Glomerular visceral epithelial cell (primary cell): ENCODE results near the gene TMPRSS4.
"Not testable (repeated sequence)": the region's sequence is repeated elsewhere in the genome, so short reads cannot be mapped to it uniquely, and the experiment has no call there.

Experiments used
- DNase-seq: peaks from one replicate; pipeline ENCODE4 v3.0.0-alpha.2; 2016; ENCODE audit errors: extremely low spot score

TMPRSS4 gene

DNA sequence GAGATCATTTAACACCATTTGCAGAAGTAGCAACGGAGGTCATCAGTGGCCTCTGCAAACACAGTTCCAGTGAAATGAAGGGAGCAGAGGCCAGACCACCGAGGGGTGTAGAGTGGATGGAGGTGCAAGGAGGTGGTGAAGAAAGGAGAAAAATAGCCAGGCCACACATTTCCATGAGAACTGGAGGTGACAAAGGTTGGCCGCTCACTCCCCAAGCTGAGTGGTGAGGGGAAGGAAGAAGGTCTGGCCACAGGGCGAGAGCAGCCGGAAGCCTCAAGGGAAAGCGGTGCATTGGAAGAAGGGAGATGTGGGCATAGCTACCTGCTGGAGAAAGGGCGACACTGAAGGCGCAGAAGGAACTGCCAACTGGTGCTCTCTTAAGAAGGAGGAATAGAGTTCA lies 20.1 kb upstream of the TMPRSS4 start:
- DNase-seq: no peak

DNA sequence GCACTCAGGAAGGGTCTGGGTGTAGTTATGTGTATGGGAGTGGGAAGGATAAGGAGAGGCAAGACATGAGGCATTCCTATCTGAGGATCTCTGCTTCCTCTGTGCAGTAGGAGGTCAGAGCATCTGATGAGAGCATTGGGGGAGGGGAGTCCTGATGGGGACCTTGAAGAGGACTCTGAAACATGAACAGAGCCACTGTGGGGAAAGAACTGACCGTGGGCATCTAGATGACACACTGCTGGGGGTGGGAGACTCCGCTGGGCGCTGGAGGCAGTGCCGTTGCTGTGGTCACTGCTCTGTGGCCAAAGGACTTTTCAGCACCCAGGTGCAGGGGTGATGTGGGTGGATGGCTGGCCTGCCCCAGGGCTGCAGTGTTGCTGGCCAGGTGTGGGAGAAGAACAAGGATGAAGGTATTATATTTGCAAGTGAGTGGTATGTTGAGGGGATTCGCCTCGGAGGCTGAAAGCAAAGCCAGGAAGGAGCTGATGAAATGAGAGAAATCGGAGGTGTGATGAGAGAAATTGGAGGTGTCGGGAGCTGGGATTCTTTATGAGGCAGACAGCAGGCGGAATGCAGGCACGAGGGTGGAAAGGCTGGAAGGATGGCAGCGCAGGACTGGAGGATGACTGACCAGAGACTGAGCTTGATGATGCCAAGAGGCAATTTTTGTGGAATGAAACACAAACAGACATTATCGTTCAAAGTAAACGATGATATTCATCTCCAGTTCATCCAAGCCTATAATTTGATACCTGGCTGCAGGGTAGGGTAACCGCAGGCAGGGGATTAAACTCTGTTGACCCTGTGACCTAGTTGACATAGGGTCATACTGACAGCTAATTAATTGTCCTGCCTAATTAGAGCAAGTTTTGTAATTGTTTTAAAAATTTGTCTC lies 19.4 kb upstream of the TMPRSS4 start:
- DNase-seq: no peak

DNA sequence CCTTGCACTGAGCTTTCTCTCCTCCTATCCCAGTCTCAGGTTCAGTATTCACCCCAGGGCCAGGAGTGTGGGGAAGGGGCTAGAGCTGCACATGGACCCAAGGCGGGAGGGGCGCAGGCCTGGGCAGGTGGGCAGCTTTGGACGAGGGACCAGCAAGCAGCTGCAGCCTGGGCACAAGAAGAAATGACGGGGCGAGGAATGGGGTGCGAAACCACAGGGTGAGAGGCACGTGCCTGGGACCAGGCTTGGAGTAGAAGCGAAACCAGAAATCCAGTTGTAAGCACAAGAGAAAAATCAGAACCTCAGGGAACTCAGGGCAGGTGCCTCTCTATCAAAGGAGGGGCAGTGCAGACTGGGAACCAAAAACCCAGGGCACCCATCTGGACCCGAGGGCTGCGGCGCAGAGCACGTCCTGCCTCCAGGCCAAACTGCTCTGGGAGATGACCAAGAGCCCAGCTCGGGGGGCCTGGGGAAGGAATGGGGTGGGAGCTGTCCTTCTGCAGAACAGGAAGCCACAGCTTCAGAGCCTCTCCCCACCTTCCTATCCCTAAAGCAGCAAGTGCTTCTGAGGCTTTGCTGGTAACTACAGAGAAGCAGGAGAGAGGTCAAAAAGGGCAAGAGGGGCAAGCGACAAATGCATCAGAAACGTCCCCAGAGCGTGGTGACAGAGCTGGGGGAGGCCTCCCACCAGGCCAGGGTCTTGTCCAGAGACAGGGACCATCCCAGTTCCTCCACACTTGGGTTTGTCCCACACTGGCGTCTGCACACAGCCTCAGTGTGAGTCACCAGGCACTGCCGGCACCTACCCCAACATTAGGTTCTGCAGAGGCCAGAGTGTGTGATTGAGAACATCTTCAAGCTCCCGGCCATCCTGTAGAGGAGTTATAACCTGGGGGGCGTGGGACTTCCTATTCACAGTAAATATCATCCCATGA lies 18.3 kb upstream of the TMPRSS4 start:
- no peak for DNase-seq

DNA sequence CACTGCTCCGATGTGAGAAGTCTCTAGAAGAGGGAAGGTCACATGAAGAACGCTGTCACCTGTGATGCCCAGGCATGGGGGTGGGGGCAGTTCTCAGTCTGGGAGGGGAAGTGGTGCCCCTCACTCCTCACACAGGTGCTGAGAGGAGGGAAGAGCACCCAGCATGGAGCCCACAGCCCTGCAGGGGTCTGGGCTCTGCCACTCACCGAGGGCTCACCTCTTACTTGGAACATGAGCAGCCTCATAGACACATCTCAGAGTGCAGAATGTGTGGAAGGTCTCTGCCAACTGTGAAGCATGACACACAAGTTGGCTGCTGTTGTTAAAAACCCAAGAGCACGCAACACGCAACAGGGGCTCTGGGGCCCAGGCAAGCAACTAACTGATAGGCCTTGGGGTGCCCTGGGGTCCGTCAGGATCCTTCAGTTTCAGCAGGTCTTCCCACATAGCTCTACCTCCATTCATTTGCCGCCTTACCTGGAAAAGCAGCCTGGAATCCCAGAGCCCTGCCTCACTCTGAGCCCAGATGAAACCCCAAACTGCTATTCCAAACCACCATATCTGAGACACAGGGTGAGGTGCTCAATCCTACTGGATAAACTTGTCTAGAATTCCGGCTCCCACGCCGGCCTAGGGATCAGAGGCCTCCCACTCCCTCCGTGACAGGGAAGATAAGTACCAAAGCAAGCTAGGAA lies 17.5 kb upstream of the TMPRSS4 start:
- DNase-seq: no peak

DNA sequence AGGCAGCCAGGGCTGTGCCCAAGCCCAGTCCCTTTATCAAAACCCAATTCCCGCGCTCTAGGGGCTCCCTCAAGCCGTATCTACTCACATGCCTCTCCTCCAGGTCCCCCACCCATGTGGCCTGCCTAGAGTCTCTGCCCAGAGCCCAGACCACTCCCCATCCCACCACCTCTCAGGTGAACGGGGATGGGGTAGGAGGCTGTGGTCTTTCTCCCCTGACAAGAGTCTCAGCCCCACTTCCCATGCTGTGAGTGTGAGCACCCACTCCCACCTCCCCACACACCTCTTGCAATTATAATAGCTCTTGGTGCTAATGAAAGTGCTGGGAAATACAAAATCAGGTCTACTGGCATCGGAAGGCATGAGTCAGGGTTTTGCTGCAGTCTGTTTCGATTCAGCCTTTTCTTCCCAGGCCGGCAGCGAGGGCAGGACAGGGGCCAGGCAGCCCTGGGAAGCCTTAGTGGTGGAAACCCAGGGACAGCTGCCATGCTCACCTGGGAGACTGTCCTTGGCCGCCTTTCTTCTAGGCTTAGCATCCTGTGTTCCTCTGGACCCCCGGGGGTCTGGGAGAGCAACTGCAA lies 16.7 kb upstream of the TMPRSS4 start:
- DNase-seq: no peak

DNA sequence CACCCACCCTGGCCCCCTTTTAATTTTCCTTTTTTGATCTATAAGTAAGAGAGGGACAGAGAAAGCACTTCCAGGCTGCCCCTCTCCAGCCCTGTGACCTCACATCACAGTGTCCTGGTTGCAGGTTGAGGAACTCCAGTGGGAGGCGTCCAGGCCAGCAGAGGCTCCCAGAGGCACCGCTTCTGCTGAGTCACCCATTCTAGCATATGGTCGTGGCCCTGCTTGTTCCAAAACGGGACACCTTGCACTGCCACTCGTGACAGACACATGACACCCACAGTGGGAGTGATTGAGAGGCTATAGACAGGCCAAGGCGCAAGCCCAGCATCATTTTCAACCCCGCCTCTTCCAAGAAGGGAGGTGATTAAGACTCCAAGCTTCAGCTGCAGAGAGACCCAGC lies 16.0 kb upstream of the TMPRSS4 start:
- no peak for DNase-seq

DNA sequence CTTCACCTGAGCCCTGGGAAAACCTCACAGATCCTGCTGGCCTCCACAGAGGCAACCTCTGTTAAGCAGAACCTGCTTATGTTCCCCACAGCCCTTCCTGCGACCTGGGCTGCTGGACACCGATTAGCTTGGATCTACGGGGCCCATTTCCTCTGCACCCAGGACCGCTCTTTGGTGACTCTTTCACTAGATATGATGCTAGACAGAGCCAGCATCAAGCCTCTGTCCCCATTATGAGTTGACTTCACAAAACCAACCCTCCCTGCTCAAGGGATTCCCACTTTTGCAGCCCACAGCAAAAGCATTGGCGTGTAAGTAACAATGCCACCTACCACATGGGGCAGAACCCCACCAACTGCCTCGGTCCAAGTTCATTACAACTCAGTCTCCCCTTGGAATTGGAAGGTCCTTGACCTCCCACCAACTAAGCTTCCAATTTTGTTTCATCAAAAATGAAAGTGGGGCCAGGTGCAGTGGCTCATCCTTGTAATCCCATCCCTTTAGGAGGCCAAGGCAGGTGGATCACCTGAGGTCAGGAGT lies 15.2 kb upstream of the TMPRSS4 start:
- DNase-seq: no peak

DNA sequence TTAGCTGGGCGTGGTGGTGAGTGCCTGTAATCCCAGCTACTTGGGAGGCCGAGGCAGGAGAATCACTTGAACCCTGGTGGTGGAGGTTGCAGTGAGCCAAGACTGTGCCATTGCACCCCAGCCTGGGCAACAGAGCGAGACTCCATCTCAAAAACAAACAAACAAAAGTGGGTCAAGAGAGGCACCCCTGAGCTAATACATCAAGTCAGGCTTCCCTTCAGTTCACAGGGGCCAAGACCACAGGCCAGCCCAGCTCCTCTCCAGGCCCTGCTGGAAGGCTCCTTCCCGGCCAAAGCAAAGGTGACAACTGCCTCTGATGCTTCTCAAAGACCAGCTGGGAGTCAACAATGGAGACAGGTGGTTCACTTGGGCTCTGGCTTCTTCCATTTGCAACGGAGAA lies 14.7 kb upstream of the TMPRSS4 start:
- not testable (repeated sequence) for DNase-seq

DNA sequence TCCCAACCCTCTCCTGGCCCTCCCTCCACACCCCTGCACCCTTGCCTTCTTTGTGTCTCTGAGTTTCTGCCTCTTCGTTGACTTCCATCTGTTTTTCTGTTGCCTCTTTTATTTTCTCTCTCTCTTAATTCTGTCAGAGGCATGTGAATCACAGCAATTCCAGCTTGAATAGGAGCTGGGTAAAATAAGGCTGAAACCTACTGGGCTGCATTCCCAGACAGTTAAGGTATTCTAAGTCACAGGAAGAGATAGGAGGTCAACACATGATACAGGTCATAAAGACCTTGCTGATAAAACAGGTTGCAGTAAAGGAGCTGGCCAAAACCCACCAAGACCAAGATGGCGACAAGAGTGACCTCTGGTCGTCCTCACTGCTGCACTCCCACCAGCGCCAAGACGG lies 14.2 kb upstream of the TMPRSS4 start:
- not testable (repeated sequence) for DNase-seq

DNA sequence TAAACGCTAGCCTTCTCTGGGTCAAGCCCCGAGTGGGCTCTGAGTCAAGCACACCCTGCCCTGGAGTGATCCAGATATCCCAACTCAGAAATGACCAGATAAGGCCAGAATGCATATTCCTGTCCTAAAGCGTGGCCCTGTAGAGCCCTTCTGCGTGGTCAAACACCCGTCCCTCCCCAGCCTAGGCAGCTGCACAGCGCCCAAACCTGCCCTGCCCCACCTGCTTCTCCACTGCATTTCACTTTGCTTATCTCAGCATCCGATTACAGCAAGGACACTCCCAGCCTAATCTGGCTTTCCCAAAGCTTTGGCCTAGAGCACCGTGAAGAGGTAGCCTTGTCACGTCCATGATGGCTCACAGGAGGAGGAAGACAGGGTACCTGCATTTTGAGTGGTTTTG lies 11.9 kb upstream of the TMPRSS4 start:
- DNase-seq: no peak

DNA sequence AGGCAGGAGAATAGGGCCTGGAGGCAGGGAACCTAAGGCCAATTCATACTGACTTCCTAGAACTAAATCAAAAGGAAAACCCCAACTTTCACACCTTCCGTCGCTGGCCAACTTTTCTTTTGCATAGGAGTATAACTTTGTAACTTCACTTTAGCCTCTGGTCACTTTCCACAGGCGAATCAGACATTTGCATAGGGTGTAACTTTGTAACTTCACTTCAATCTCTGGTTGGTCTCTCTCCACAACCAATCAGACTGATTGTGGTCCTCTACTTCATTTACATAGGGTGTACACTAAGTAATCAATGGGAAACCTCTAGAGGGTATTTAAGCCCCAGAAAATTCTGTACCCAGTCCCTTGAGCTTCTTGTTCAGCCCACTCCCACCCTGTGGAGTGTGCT lies 11.5 kb upstream of the TMPRSS4 start:
- no peak for DNase-seq

DNA sequence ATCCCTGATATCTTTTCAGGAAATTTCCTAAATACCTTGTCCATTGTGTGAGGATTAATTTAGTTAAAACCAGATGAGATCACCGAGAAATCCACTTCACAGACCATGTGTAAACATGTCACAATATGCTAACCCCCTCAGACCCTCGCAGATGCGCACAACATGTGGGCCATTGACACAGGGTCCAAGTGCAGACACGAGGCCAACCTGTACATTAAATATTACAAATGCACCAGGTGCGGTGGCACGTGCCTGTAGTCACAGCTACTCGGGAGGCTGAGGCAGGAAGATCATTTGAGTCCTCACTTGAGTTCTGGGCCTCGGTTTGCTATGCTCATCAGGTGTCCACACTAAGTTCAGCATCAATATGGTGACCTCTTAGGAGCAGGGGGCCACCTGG lies 9.9 kb upstream of the TMPRSS4 start:
- no peak for DNase-seq

DNA sequence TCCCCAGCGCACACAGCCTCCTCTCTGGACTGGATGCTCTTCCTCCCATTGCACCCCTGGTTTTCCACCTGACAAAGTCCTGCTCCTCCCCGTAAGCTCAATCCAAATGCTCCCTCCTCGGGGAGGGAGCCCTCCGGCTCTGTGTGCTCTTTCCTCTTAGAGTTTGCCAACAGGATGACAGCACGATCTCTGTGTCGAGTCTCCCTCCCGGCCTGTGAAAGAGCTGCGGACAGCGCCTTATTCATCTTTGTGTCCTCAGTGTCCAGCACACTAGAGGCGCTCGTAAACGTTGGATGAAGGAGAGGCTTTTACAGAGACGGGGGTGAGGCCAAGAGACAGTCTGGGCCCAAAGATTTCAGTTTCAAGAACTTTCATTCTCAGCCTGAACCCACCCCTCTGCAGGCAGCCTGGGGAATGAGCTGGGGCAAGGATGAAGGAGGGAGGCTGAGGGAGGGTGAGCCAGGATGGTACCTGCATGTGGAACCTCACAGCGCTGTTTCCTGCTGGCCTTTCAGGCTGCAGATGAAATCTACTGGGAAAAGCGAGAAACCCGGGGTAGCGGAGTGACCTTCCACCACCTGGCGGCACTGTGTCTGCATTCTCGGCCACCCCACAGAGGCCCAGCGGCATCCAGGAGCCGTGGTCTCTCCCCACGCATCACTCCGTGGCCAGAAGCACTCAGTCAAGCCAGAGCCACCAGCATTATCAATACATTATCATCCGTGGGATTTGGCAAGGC lies 8.5 kb upstream of the TMPRSS4 start:
- DNase-seq: no peak

DNA sequence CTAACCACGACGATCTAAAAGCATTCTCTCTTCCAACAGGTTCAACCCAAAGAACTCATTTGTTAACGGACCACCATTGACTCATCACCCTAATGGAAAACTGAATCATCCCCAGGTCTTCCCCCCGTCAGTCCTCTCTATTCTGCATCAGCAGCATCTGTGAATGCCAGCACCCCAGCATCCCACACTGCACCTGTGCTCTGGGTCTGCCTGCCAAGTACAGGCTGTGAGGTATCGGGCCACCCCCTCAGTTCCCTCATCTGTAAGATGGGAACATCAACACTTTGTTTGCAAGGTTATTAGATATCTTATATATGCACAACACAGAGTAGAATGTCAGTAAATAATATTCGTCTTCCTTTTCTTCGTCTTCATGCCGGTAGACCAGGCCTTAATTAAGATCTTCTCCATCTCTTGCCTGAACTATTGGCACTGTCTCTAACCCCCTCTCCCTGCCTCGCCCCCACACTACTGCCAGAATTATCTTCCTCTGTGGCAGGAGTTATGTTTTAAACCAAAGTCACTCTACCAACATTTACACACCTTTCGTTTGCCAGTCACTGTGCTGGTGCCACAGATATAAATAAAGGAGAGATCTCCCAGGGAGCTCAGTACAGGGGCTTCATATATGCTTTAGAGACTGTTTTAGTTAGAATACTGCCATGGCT lies 7.8 kb upstream of the TMPRSS4 start:
- no peak for DNase-seq

DNA sequence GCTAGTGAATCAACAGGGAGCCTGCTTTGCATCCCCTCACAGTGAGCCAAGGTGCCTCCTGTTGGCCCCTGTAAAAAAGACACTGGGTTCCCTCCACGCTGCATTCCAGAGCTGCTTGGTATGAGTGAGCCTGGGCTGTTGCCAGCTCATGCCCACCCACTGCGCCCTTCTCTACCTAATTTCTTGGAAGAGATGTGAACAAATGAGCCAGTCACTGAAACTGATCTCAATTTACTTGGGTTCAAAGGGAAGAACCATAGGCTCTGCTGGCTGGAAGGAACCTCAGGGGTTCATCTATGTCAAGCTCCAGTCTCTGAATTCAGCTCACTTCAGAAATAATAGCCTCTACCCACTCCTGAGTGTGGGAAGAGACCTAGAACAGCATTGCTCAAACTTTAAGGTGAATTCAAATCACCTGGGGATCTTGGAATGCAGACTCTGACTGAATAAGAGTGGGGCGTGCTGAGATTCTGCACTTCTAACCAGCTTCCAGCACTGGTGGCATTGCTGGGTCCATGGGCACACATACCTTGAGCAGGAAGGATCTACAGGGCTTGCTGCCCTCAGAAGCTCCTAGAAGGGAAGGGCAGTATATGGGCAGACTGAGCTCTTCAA lies 5.4 kb upstream of the TMPRSS4 start:
- no peak for DNase-seq

DNA sequence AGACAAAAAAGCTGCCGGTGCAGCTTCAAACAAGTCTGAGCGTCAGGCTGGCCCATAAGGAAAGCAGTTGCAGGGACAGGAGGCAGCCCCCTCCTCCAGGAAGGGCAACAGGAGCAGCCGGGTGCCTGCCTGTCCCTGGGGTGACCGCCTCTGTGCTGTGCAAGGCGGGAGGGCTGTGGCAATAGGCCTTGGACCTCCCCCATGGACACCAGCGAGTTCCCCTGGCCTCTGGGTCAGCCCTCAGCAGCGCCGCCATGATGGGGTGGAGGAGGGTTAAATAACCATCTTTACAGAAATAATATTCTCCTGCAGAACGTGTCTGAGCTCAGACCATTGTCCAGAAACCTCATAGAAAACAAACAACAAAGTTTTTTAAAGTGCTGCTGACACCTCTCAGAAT lies 3.3 kb upstream of the TMPRSS4 start:
- no peak for DNase-seq

DNA sequence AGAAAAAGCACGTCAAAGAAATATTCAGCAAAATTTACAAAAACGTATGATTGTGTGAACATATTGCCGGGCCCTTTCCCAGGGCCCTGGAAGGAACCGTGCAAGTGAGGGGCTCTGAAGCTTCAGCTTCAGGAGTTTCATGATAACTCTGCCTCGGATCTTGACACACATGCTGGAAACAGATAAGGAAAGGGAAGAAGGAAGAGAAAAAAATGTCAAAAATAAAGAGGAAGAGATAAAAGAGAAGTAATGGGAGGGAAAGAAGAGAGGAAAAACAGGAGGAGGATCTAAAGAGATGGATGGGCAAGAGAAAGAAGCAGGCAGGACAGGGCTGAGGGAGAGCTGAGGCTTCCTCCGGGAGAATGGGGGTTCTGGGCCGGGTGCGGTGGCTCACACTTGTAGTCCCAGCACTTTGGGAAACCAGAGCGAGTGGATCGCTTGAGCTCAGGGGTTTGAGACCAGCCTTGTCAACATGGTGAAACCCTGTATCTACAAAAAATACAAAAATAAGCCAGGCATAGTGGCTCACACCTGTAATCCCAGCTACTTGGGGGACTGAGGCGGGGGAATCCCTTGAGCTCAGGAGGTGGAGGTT lies 2.7 kb upstream of the TMPRSS4 start:
- no peak for DNase-seq

DNA sequence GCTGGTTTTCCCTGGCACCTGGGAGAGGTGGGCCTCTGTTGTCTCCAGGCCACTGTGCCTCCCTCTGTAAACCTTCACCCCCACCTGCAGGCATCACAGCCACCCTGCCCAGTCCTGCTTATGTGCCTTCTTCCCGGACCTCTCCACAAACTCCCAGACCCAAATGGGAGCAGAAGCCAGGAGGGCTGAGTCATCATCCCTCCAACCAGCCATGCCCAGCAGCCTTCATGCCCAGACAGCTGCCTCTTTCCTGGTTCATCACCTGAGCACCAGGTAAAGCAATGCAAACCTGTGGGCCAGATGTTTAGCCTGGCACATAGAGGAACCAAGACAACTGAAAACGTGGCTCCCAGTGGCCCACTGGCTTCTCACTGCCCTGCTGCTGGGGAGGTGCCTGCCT lies 2.1 kb upstream of the TMPRSS4 start:
- DNase-seq: no peak

DNA sequence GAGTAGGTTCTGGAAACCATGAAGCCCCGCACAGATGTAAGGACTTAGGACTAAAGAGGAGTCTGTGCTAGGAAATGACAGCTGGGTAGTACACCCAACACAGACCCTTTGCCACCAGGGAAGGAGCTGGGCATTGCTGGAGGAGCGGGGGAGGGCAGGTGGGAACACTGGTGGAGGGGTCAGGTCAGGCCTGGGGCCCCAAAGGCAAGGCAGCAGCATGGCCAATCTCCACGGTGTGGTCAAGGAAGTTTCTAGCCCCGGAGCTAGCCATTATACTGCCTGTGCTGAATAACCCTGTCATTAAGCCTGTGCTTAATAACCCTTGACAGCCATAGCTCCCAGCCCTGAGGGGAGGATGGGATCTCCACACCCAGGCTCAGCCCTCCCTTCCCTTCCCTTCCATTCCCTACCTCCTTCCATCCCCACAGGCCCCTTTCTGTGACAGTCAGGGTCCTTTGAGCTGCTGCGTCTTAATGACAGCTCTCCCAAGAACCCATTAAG lies 2.1 kb downstream of the TMPRSS4 start:
- DNase-seq: no peak
